Spinal cord (tissue), 10 donors: ENCODE measurements around the gene SOX9. TPM values are rescaled to one million over a fixed set of nuclear protein-coding genes. Genes with fewer than 3 reads are reported as not detected.

Experiments used
- DNase-seq, 6 donors: peaks; one replicate each; pipeline versions ENCODE4 v3.0.0 to v3.0.0-alpha.2; 2013 to 2015; ENCODE audit warnings: low spot score in 6 of 6, low read depth in 4 of 6
- H3K27ac ChIP-seq: one replicate; pipeline ENCODE4 v1.5.1; 2013; ENCODE audit warnings: low read depth, low read length, control low read depth
- H3K27me3 ChIP-seq: one replicate; pipeline ENCODE4 v1.6.1; 2013; ENCODE audit warnings: low read length; ENCODE audit not compliant: control insufficient read depth, insufficient read depth
- H3K36me3 ChIP-seq: one replicate; pipeline ENCODE4 v1.6.1; 2013; ENCODE audit warnings: low read length; ENCODE audit not compliant: control insufficient read depth, insufficient read depth
- H3K4me1 ChIP-seq: one replicate; pipeline ENCODE4 v1.6.1; 2013; ENCODE audit warnings: low read length; ENCODE audit not compliant: control insufficient read depth, insufficient read depth
- H3K4me3 ChIP-seq: one replicate; pipeline ENCODE4 v1.5.1; 2013; ENCODE audit warnings: low read depth, low read length, control low read depth
- H3K9me3 ChIP-seq: one replicate; pipeline ENCODE4 v1.6.1; 2013; ENCODE audit warnings: low read length; ENCODE audit not compliant: control insufficient read depth, insufficient read depth
- WGBS: methylation state at CpG from one replicate; pipeline ENCODE4 v1.1.5; 2013; ENCODE audit warnings: missing lambda C conversion rate; ENCODE audit not compliant: insufficient coverage; 5-methylcytosine and 5-hydroxymethylcytosine counted together
- polyA plus RNA-seq, 2 donors: library from polyadenylated mRNA; unstranded; fragments of 120-200 nt; gene quantifications; one replicate each; pipeline ENCODE4 v1.2.1, GENCODE V29; 2013; ENCODE audit not compliant: insufficient read length in 2 of 2
- total RNA-seq, 2 donors: library from RNA; depleted of rRNA in 1 of 2; stranded (reverse); fragments of 120-200 nt in 1 of 2; fragments of >200 nt in 1 of 2; gene quantifications; one replicate each; pipeline versions ENCODE4 v1.2.3 to v1.2.4, GENCODE V29; 2013 to 2014
- donor health status: healthy.

SOX9 gene
- total and polyA plus RNA-seq, 4 donors = 19.7 to 101 (median 48.2) TPM

GRCh38 chr17:72092710-72093322 lies 28.0 kb upstream of the SOX9 start:
- H3K4me1 ChIP-seq = no peaks in the 10 kb centered on the region
- H3K9me3 ChIP-seq = no peaks in the 10 kb centered on the region
- no peak overlapping the region for H3K4me3 ChIP-seq
- WGBS = no CpG with 5 or more reads among the region's 1 CpG
- no peaks in the 10 kb centered on the region for H3K36me3 ChIP-seq
- no peaks in the 10 kb centered on the region for H3K27me3 ChIP-seq
- no peak for DNase-seq
- no peak overlapping the region for H3K27ac ChIP-seq

- Histone ChIP-seq H3K36me3 (no peaks in the 10 kb centered on the region), H3K27me3 (no peaks in the 10 kb centered on the region), H3K27ac (no peak overlapping the region), H3K4me1 (no peaks in the 10 kb centered on the region), H3K4me3 (no peak overlapping the region), H3K9me3 (no peaks in the 10 kb centered on the region)
- WGBS = 67% methylated on average over 2 of the region's 3 CpGs
- no peak for DNase-seq
These were observed 27.1 kb upstream of the SOX9 start for GRCh38 chr17:72093707-72094106.

- no peak overlapping the region for H3K27ac ChIP-seq
- WGBS = 90% methylated on average over 2 of the region's 4 CpGs
- no peaks in the 10 kb centered on the region for H3K36me3 ChIP-seq
- no peak for DNase-seq
- no peak overlapping the region for H3K4me3 ChIP-seq
- H3K27me3 ChIP-seq = no peaks in the 10 kb centered on the region
- no peaks in the 10 kb centered on the region for H3K4me1 ChIP-seq
- H3K9me3 ChIP-seq = no peaks in the 10 kb centered on the region
These were observed 25.5 kb upstream of the SOX9 start for GRCh38 chr17:72095316-72095715.

- DNase-seq = no peak
- Histone ChIP-seq H3K9me3 (no peaks in the 10 kb centered on the region), H3K36me3 (no peaks in the 10 kb centered on the region), H3K27me3 (no peaks in the 10 kb centered on the region), H3K4me1 (no peaks in the 10 kb centered on the region), H3K27ac (no peak overlapping the region), H3K4me3 (no peak overlapping the region)
- no CpG with 5 or more reads among the region's 10 CpGs for WGBS
These were observed 23.7 kb upstream of the SOX9 start for GRCh38 chr17:72097144-72097543.

- no peaks in the 10 kb centered on the region for H3K36me3 ChIP-seq
- 86% methylated on average over 1 of the region's 4 CpGs for WGBS
- H3K4me3 ChIP-seq = no peak overlapping the region
- no peaks in the 10 kb centered on the region for H3K27me3 ChIP-seq
- peaks cover 5% of the 10 kb centered on the region for H3K4me1 ChIP-seq
- no peak overlapping the region for H3K27ac ChIP-seq
- no peak for DNase-seq
- H3K9me3 ChIP-seq = no peaks in the 10 kb centered on the region
These were observed 20.9 kb upstream of the SOX9 start for GRCh38 chr17:72099919-72100318.

GRCh38 chr17:72100470-72100869 lies 20.4 kb upstream of the SOX9 start:
- H3K27me3 ChIP-seq = no peaks in the 10 kb centered on the region
- H3K4me1 ChIP-seq = peaks cover 6% of the 10 kb centered on the region
- 83% methylated on average over 1 of the region's 5 CpGs for WGBS
- H3K4me3 ChIP-seq = no peak overlapping the region
- no peaks in the 10 kb centered on the region for H3K9me3 ChIP-seq
- DNase-seq = no peak
- no peaks in the 10 kb centered on the region for H3K36me3 ChIP-seq
- no peak overlapping the region for H3K27ac ChIP-seq

GRCh38 chr17:72101526-72101925 lies 19.3 kb upstream of the SOX9 start:
- DNase-seq = no peak
- no peak overlapping the region for H3K27ac ChIP-seq
- H3K4me1 ChIP-seq = peaks cover 6% of the 10 kb centered on the region
- no peaks in the 10 kb centered on the region for H3K9me3 ChIP-seq
- no peaks in the 10 kb centered on the region for H3K36me3 ChIP-seq
- no peak overlapping the region for H3K4me3 ChIP-seq
- no peaks in the 10 kb centered on the region for H3K27me3 ChIP-seq
- WGBS = 92% methylated on average over 1 of the region's 3 CpGs

- Histone ChIP-seq H3K9me3 (no peaks in the 10 kb centered on the region), H3K27ac (no peak overlapping the region)
- 91% methylated on average over 1 of the region's 1 CpG for WGBS
These were observed 18.5 kb upstream of the SOX9 start for GRCh38 chr17:72102366-72102765.

GRCh38 chr17:72104164-72104862 lies 16.5 kb upstream of the SOX9 start:
- peak in 1 of 6 donors; percentile 76 for DNase-seq
- no peaks in the 10 kb centered on the region for H3K27me3 ChIP-seq
- peaks cover 10% of the 10 kb centered on the region for H3K4me1 ChIP-seq
- 78% methylated on average over 8 of the region's 11 CpGs for WGBS
- no peaks in the 10 kb centered on the region for H3K36me3 ChIP-seq
- H3K4me3 ChIP-seq = no peak overlapping the region
- no peak overlapping the region for H3K27ac ChIP-seq
- no peaks in the 10 kb centered on the region for H3K9me3 ChIP-seq

More at GRCh38 chr17:72102366-72102765, 18.5 kb upstream of the SOX9 start:
- no peak for DNase-seq
- Histone ChIP-seq H3K27me3 (no peaks in the 10 kb centered on the region), H3K36me3 (no peaks in the 10 kb centered on the region), H3K4me1 (peaks cover 10% of the 10 kb centered on the region), H3K4me3 (no peak overlapping the region)

- H3K4me1 ChIP-seq = peaks cover 10% of the 10 kb centered on the region
- no peaks in the 10 kb centered on the region for H3K9me3 ChIP-seq
- 89% methylated on average over 6 of the region's 6 CpGs for WGBS
- no peaks in the 10 kb centered on the region for H3K27me3 ChIP-seq
- no peak overlapping the region for H3K27ac ChIP-seq
- no peaks in the 10 kb centered on the region for H3K36me3 ChIP-seq
- no peak for DNase-seq
- no peak overlapping the region for H3K4me3 ChIP-seq
These were observed 16.0 kb upstream of the SOX9 start for GRCh38 chr17:72104863-72105234.
